RWPE1 (cell line): ENCODE measurements around the gene TSPAN16.

Experiments used
- CTCF ChIA-PET: fragments of 350-600 bp; sonication (Branson Sonifier 250); formaldehyde crosslinking; extraction: SDS; loops from one replicate; lab custom pipeline; 2021; lab: Yijun Ruan, JAX
- POLR2A ChIA-PET: fragments of 400-600 bp; formaldehyde crosslinking; extraction: SDS; loops from one replicate; lab custom pipeline; 2020; ENCODE audit warnings: antibody characterized with exemption; ENCODE audit not compliant: low non-redundant PET; lab: Yijun Ruan, JAX
- DNase-seq: peaks from one replicate; pipeline ENCODE4 v3.0.0; 2012; ENCODE audit warnings: low spot score
- H3K27ac ChIP-seq: fragments of 450-650 bp; 2 replicates; pipeline ENCODE4 v1.5.1; 2017
- TF ChIP-seq, protein P1 (sequence below): fragments of 450-650 bp; conservative IDR thresholded peaks from 2 replicates; pipeline ENCODE4 v1.5.1; 2017; ENCODE audit warnings: low read depth, mild to moderate bottlenecking

The TSPAN16 gene

DNA sequence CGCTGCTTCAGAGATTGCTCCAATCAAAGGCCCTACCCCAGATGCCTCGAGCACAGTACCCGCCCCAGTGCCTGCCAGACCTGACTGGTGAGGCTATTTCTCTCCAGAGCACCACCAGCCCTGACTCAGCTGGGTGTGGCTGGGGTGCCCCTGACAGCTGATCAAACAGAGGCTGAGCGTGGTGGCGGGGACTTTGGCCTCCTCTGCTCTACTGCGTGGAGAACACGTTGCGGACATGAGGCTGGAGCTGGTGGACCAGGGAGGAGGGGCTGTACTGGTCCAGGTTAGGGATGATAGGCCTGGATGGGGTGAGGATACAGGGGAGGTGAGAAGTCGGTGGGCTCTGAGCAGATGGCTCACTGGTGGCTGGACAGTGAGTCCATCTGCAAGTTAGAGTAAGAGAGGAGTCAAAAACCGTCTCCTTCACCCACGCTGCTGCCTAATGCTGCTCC, 30.1 kb upstream of the TSPAN16 start:
- TF ChIP-seq, protein P1, sequence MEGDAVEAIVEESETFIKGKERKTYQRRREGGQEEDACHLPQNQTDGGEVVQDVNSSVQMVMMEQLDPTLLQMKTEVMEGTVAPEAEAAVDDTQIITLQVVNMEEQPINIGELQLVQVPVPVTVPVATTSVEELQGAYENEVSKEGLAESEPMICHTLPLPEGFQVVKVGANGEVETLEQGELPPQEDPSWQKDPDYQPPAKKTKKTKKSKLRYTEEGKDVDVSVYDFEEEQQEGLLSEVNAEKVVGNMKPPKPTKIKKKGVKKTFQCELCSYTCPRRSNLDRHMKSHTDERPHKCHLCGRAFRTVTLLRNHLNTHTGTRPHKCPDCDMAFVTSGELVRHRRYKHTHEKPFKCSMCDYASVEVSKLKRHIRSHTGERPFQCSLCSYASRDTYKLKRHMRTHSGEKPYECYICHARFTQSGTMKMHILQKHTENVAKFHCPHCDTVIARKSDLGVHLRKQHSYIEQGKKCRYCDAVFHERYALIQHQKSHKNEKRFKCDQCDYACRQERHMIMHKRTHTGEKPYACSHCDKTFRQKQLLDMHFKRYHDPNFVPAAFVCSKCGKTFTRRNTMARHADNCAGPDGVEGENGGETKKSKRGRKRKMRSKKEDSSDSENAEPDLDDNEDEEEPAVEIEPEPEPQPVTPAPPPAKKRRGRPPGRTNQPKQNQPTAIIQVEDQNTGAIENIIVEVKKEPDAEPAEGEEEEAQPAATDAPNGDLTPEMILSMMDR, result no peak
- ChIA-PET CTCF (interaction anchor here (0.6 kb wide), 1 partner anchor 394 kb away, joined by 3 read pairs; no protein-coding TSS in a partner anchor), POLR2A (interaction anchor here (0.6 kb wide), 1 partner anchor 67 kb away, joined by 4 read pairs; no protein-coding TSS in a partner anchor)
- DNase-seq, result peak; percentile 90
- H3K27ac ChIP-seq, result peak overlapping the region; percentile 95

DNA sequence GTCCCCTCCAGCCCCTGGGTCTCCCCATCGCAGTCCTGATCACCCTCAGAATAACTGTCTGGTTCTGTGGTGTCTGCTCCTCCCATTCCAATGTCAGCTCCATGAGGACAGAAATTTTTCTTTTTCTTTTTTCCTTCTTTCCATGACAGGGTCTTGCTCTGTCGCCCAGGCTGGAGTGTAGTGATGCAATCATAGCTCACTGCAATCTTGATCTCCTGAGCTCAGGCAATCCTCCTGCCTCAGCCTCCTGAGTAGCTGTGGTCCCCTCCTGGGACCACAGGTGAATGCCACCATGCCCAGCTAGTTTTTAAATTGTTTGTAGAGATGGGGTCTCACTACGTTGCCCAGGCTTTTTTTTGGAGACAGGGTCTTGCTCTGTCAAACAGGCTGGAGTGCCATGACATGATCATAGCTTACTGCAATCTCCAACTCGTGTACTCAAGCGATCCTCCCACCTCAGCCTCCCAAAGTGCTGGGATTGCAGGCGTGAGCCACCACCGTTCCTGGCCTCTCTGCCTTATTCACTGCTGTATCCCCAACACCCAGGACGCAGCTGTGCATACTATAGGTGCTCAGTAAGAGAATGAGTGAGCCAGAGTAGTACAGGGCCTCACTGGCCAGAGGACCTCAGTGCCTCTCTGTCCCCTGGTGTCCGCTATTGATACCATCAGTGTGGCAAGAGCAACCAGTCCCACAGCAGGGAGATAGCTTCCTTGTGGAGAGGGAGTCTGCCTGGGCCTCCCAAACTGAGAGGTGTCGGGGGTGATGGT, 28.5 kb upstream of the TSPAN16 start:
- CTCF ChIA-PET, result no interaction called here
- peak overlapping the region; percentile 95 for H3K27ac ChIP-seq
- POLR2A ChIA-PET, result no interaction called here
- DNase-seq, result no peak
- TF ChIP-seq, protein P1, result no peak

DNA sequence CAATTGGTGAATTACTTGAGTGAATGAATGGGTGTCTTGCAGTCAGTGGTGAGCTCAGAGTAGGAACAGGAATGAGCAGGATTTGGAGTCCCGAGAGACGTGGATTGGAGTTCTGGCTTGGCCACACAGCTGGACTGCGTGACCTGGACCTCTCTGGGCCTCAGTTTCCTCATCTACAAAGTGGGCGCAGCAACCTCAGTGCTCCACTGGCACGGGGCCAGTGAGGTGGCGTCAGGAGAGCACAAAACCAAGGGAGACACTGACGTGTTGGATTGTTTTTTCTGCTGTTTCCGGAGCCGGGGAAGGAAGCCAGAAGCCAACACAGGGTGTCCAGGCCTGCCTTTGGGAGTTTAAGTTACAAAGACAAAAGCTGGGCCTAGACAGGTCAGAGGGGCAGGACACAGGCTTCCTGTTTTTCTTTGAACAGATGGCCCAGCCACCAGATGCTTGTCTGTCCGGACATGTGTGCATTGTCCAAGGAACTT, 27.1 kb upstream of the TSPAN16 start:
- TF ChIP-seq, protein P1, result no peak
- CTCF ChIA-PET, result interaction anchor here (0.6 kb wide), 1 partner anchor 127 kb away, joined by 6 read pairs; no protein-coding TSS in a partner anchor
- POLR2A ChIA-PET, result no interaction called here
- peak; percentile 62 for DNase-seq
- H3K27ac ChIP-seq, result peak overlapping the region; percentile 95

DNA sequence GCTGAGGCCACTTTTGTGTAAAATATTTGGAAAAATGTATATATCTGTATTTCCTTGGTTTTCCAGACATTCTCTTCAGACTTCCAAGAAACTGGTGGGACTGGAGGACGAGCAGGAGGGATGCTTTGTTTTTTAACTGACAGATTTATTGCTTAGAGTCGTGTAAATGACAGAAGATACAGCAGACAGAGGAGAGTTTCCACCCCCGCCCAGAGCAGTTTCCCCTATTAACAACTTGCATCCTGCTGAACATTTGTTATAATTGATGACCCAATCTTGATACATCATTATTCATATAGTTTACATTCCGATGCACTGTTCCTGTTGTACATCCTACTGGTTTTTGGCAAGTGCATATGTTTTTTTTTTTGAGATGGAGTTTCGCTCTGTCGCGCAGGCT, 26.6 kb upstream of the TSPAN16 start:
- TF ChIP-seq, protein P1, result no peak
- peak; percentile 72 for DNase-seq
- CTCF ChIA-PET, result no interaction called here
- POLR2A ChIA-PET, result no interaction called here
- H3K27ac ChIP-seq, result peak overlapping the region; percentile 95

DNA sequence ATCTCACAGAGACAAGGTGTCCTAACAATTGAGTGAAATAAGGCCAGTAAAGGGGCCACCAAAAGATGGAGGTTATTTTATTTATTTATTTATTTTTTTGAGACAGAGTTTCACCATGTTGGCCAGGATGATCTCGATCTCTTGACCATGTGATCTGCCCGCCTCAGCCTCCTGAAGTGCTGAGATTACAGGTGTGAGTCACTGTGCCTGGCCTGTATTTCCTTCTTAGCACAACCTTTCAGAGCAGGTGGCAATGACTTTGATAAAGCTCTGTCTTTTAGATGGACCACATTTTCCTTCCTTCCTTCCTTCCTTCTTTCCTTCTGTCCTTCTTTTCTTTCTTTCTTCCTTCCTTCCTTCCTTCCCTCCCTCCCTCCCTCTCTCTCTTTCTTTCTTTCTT, 22.7 kb upstream of the TSPAN16 start:
- ChIA-PET CTCF (no interaction called here), POLR2A (no interaction called here)
- TF ChIP-seq, protein P1, result no peak

DNA sequence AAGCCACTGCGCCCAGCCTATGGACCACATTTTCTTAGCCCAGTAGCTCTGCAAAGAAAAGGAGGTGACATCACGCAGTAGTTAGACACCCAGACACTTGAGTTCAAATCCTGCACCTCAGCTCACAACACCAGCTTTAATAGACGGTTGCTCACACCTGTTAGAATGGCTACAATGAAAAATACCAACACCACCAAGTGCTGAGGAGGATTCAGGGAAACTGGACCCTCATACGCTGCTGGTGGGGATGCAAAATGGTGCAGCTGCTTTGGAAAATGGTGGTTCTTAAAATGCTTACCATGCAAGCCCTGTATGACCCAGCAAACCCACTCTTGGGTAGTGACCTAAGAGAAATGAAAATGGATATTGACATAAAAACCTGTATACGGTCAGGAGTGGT, 22.0 kb upstream of the TSPAN16 start:
- POLR2A ChIA-PET, result no interaction called here
- no peak overlapping the region for H3K27ac ChIP-seq
- no peak for DNase-seq
- CTCF ChIA-PET, result no interaction called here
- TF ChIP-seq, protein P1, result no peak

More for the DNA sequence above, 22.7 kb upstream of the TSPAN16 start:
- no peak overlapping the region for H3K27ac ChIP-seq
- DNase-seq, result no peak
